Measurements from ENCODE around the gene UTS2B. TPM values are rescaled to one million over a fixed set of nuclear protein-coding genes. Genes with fewer than 3 reads are reported as not detected.

Gene UTS2B
- total RNA-seq, 1 experiment from 2014 or later = 0.52 TPM

DNA sequence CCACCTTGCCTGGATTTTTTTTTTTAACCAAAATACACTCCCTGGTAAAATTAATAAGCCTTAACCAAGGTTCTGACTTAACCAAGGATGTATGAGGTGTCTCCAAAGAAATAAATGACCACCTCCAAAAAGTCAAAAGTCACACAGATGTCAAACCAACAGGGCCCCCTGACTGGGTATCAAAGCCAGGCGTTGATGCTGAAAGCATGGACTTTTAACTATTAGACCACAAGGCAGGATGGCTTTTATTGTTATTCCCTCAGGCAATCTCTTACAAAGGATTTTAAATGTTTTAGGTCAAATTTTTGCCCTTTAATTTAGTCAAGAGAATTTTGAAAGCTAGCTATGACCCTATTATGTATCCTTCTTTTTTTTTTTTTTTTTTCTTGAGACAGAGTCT is 70.8 kb downstream of the UTS2B start:
- H3K4me1 Mint-ChIP-seq (ENCODE audit: low read depth, unreplicated experiment) = no peaks in the 10 kb centered on the region
- BruUV-seq (replicated peaks) = no TSS peak
- Histone ChIP-seq H3K9me3 (no peaks in the 10 kb centered on the region), H3K36me3 (ENCODE audit: control insufficient read depth, insufficient read depth, low read length) (no peaks in the 10 kb centered on the region), H3K4me1 (no peaks in the 10 kb centered on the region), H3K4me3 (ENCODE audit: low read depth, low read length) (no peak overlapping the region), H3K27me3 (replicated peaks; ENCODE audit: control insufficient read depth, insufficient read depth, low read length) (no peaks in the 10 kb centered on the region)
- H3K27ac Mint-ChIP-seq (ENCODE audit: unreplicated experiment) = no peak overlapping the region
- DNase-seq = no peak
- CTCF ChIA-PET = no interaction called here
- TF ChIP-seq, protein P1, sequence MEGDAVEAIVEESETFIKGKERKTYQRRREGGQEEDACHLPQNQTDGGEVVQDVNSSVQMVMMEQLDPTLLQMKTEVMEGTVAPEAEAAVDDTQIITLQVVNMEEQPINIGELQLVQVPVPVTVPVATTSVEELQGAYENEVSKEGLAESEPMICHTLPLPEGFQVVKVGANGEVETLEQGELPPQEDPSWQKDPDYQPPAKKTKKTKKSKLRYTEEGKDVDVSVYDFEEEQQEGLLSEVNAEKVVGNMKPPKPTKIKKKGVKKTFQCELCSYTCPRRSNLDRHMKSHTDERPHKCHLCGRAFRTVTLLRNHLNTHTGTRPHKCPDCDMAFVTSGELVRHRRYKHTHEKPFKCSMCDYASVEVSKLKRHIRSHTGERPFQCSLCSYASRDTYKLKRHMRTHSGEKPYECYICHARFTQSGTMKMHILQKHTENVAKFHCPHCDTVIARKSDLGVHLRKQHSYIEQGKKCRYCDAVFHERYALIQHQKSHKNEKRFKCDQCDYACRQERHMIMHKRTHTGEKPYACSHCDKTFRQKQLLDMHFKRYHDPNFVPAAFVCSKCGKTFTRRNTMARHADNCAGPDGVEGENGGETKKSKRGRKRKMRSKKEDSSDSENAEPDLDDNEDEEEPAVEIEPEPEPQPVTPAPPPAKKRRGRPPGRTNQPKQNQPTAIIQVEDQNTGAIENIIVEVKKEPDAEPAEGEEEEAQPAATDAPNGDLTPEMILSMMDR (IDR thresholded peaks at IDR 0.05; ENCODE audit: insufficient read depth in 1 of 2, low read depth in 1 of 2, low read length in 1 of 2, severe bottlenecking in 1 of 2, unreplicated experiment in 1 of 2) = no peak
- intact Hi-C loops (cut with micrococcal nuclease; ENCODE audit: unreplicated experiment) = no loop called here
- H3K27me3 Mint-ChIP-seq (ENCODE audit: insufficient read depth, unreplicated experiment) = peaks cover 2% of the 10 kb centered on the region
- no peaks in the 10 kb centered on the region for H3K9me3 Mint-ChIP-seq (ENCODE audit: unreplicated experiment)
- no peak overlapping the region for H3K4me3 Mint-ChIP-seq (ENCODE audit: unreplicated experiment)
- H3K36me3 Mint-ChIP-seq (ENCODE audit: insufficient read depth, unreplicated experiment) = no peaks in the 10 kb centered on the region
- POLR2A ChIA-PET = no interaction called here

DNA sequence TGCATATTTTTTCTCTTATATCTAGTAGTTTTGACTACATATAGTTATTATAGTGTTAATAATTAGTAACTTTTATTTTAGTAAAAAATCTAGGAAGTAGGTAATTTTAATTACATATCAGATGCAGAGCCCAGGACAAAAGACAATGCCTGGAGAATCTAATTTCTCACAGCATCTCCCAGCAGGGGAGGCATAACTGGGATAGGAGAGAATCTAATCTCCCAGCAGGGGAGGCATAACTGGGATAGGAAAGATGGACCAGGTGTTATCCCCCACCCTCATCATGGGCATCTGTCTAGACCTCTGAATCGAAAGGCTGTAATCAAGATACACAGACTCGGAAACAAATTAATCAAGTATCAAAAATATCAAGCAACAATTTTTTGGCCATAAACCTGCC is 73.0 kb downstream of the UTS2B start:
- DNase-seq = no peak
- Mint-ChIP-seq H3K4me1 (ENCODE audit: low read depth, unreplicated experiment) (no peaks in the 10 kb centered on the region), H3K27ac (ENCODE audit: unreplicated experiment) (no peak overlapping the region), H3K27me3 (ENCODE audit: insufficient read depth, unreplicated experiment) (no peaks in the 10 kb centered on the region), H3K9me3 (ENCODE audit: unreplicated experiment) (no peaks in the 10 kb centered on the region), H3K36me3 (ENCODE audit: insufficient read depth, unreplicated experiment) (no peaks in the 10 kb centered on the region), H3K4me3 (ENCODE audit: unreplicated experiment) (no peak overlapping the region)
- CTCF ChIA-PET = no interaction called here
- Histone ChIP-seq H3K9me3 (no peaks in the 10 kb centered on the region), H3K27me3 (replicated peaks; ENCODE audit: control insufficient read depth, insufficient read depth, low read length) (no peaks in the 10 kb centered on the region), H3K36me3 (ENCODE audit: control insufficient read depth, insufficient read depth, low read length) (no peaks in the 10 kb centered on the region), H3K4me1 (no peaks in the 10 kb centered on the region), H3K4me3 (ENCODE audit: low read depth, low read length) (no peak overlapping the region)
- BruUV-seq (replicated peaks) = no TSS peak
- POLR2A ChIA-PET = no interaction called here
- TF ChIP-seq, protein P1 (IDR thresholded peaks at IDR 0.05; ENCODE audit: insufficient read depth in 1 of 2, low read depth in 1 of 2, low read length in 1 of 2, severe bottlenecking in 1 of 2, unreplicated experiment in 1 of 2) = no peak
- intact Hi-C loops (cut with micrococcal nuclease; ENCODE audit: unreplicated experiment) = no loop called here

DNA sequence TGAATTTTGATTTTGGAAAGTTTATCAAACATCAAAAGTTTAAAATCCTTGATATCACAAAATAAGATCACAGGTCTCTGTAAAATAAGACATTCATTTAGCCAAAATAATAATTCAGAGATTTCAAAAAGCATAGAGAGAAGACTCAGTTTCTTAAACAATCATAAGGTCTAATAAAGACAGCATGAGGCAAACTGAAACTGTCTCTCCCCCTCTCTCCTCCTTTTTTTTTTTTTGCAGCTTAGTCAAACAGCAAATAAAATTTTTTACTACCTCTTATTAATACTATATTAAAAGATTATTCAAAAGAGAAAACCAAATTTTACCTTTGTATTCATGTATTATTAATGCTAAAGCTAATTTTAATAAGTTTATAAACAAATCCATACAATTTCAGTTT is 73.9 kb downstream of the UTS2B start:
- TF ChIP-seq, protein P1 (IDR thresholded peaks at IDR 0.05; ENCODE audit: insufficient read depth in 1 of 2, low read depth in 1 of 2, low read length in 1 of 2, severe bottlenecking in 1 of 2, unreplicated experiment in 1 of 2) = no peak
- Mint-ChIP-seq H3K9me3 (ENCODE audit: unreplicated experiment) (no peaks in the 10 kb centered on the region), H3K27ac (ENCODE audit: unreplicated experiment) (no peak overlapping the region), H3K27me3 (ENCODE audit: insufficient read depth, unreplicated experiment) (no peaks in the 10 kb centered on the region), H3K4me3 (ENCODE audit: unreplicated experiment) (no peak overlapping the region), H3K4me1 (ENCODE audit: low read depth, unreplicated experiment) (no peaks in the 10 kb centered on the region), H3K36me3 (ENCODE audit: insufficient read depth, unreplicated experiment) (no peaks in the 10 kb centered on the region)
- POLR2A ChIA-PET = no interaction called here
- no TSS peak for BruUV-seq (replicated peaks)
- DNase-seq = no peak
- CTCF ChIA-PET = no interaction called here
- Histone ChIP-seq H3K36me3 (ENCODE audit: control insufficient read depth, insufficient read depth, low read length) (no peaks in the 10 kb centered on the region), H3K4me3 (ENCODE audit: low read depth, low read length) (no peak overlapping the region), H3K27me3 (replicated peaks; ENCODE audit: control insufficient read depth, insufficient read depth, low read length) (no peaks in the 10 kb centered on the region), H3K4me1 (no peaks in the 10 kb centered on the region), H3K9me3 (no peaks in the 10 kb centered on the region)
- intact Hi-C loops (cut with micrococcal nuclease; ENCODE audit: unreplicated experiment) = no loop called here

All from Caco-2 (cell line).